HCT116 (cell line): ENCODE data around the gene PAAF1.

ENCODE experiments used
- ELF1 ChIP-seq: IDR thresholded peaks from 2 replicates; pipeline ENCODE4 v1.6.1; 2012; ENCODE audit warnings: low read depth, borderline replicate concordance
- EZH2 ChIP-seq: fragments of 200-600 bp; sonication (generic); IDR thresholded peaks from 2 replicates; pipeline ENCODE4 v1.6.1; 2017; ENCODE audit warnings: antibody characterized with exemption, mixed run types
- JUND ChIP-seq: IDR thresholded peaks from 2 replicates; pipeline ENCODE4 v1.6.1; 2012
- POLR2A ChIP-seq: IDR thresholded peaks from 2 replicates; pipeline ENCODE4 v1.7.0; 2011; ENCODE audit warnings: borderline replicate concordance; ENCODE audit not compliant: insufficient read depth, insufficient read length; ENCODE audit errors: extremely low read depth
- YY1 ChIP-seq: IDR thresholded peaks from 2 replicates; pipeline ENCODE4 v1.6.1; 2011; ENCODE audit warnings: low read length, low read depth, moderate library complexity, mild to moderate bottlenecking; ENCODE audit not compliant: insufficient replicate concordance; ENCODE audit errors: extremely low read depth
- TF ChIP-seq, protein P1 (sequence below), 3 experiments: fragments of 200-600 bp in 1 of 3; sonication (generic) in 1 of 3; IDR thresholded peaks in 2 of 3; conservative IDR thresholded peaks in 1 of 3; 2 replicates each; pipeline ENCODE4 v1.5.1; 2012 to 2017; ENCODE audit warnings: low read depth in 2 of 3, low read length in 2 of 3, antibody characterized with exemption in 1 of 3, borderline replicate concordance in 1 of 3, control low read depth in 1 of 3, mild to moderate bottlenecking in 1 of 3, mixed read lengths in 1 of 3, mixed run types in 1 of 3, moderate library complexity in 1 of 3; ENCODE audit not compliant: insufficient read depth in 1 of 3
- TF ChIP-seq, protein P2 (sequence below): IDR thresholded peaks from 2 replicates; pipeline ENCODE4 v1.6.1; 2012; ENCODE audit warnings: low read depth

DNA sequence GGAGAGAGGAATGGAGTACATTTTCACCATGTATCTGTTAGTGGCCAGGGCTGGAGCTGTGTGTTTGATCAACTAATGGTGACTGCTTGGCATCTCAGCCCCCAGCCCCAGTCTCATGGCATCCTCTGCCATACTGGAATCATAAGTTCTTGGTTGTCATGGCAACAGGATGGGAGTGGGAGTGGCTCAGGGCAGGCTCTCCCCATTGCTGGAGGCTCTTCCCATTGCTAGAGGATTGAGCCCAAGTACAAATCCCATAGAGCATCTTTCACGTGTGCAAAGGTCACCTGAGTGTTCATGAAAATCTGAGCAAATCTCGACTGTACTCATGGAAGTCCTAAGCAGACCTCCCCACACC, 88.9 kb downstream of the PAAF1 start:
- TF ChIP-seq, protein P1, sequence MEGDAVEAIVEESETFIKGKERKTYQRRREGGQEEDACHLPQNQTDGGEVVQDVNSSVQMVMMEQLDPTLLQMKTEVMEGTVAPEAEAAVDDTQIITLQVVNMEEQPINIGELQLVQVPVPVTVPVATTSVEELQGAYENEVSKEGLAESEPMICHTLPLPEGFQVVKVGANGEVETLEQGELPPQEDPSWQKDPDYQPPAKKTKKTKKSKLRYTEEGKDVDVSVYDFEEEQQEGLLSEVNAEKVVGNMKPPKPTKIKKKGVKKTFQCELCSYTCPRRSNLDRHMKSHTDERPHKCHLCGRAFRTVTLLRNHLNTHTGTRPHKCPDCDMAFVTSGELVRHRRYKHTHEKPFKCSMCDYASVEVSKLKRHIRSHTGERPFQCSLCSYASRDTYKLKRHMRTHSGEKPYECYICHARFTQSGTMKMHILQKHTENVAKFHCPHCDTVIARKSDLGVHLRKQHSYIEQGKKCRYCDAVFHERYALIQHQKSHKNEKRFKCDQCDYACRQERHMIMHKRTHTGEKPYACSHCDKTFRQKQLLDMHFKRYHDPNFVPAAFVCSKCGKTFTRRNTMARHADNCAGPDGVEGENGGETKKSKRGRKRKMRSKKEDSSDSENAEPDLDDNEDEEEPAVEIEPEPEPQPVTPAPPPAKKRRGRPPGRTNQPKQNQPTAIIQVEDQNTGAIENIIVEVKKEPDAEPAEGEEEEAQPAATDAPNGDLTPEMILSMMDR (IDR thresholded peaks at IDR 0.05 in 2 of 3, conservative IDR thresholded peaks at IDR 0.05 in 1 of 3; ENCODE audit: borderline replicate concordance in 1 of 3, insufficient read depth in 1 of 3, low read depth in 2 of 3, low read length in 2 of 3), result no peak
- TF ChIP-seq POLR2A (no peak), YY1 (no peak), JUND (no peak), EZH2 (no peak), ELF1 (no peak)
- TF ChIP-seq, protein P2, sequence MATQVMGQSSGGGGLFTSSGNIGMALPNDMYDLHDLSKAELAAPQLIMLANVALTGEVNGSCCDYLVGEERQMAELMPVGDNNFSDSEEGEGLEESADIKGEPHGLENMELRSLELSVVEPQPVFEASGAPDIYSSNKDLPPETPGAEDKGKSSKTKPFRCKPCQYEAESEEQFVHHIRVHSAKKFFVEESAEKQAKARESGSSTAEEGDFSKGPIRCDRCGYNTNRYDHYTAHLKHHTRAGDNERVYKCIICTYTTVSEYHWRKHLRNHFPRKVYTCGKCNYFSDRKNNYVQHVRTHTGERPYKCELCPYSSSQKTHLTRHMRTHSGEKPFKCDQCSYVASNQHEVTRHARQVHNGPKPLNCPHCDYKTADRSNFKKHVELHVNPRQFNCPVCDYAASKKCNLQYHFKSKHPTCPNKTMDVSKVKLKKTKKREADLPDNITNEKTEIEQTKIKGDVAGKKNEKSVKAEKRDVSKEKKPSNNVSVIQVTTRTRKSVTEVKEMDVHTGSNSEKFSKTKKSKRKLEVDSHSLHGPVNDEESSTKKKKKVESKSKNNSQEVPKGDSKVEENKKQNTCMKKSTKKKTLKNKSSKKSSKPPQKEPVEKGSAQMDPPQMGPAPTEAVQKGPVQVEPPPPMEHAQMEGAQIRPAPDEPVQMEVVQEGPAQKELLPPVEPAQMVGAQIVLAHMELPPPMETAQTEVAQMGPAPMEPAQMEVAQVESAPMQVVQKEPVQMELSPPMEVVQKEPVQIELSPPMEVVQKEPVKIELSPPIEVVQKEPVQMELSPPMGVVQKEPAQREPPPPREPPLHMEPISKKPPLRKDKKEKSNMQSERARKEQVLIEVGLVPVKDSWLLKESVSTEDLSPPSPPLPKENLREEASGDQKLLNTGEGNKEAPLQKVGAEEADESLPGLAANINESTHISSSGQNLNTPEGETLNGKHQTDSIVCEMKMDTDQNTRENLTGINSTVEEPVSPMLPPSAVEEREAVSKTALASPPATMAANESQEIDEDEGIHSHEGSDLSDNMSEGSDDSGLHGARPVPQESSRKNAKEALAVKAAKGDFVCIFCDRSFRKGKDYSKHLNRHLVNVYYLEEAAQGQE, result no peak
